HCT116 (cell line): ENCODE results near the gene SLC34A3. TPM values are rescaled to one million over a fixed set of nuclear protein-coding genes. Genes with fewer than 3 reads are reported as not detected.
A peak's percentile ranks its signal among the peaks of the same experiment; 100 is the strongest.

Source experiments
- ATAC-seq: fragments of 200-7000 bp; cut with Tn5 transposase; 2 replicates; pipeline ENCODE4 v1.9.1; 2020; ENCODE audit warnings: mild to moderate bottlenecking, moderate library complexity
- BruUV-seq: library from RNA; stranded (reverse); fragments of 400-500 nt; replicated peaks from 2 replicates; lab custom pipeline; 2021; lab: Mats Ljungman, UMichigan
- CTCF ChIA-PET: fragments of 300-600 bp; sonication (Branson Sonifier 250); formaldehyde crosslinking; loops from one replicate; lab custom pipeline; 2021; ENCODE audit warnings: antibody characterized with exemption; lab: Charles Lee
- POLR2A ChIA-PET: fragments of 300-600, 350-600 bp; sonication (Branson Sonifier 250); formaldehyde crosslinking; loops from one replicate; lab custom pipeline; 2021; ENCODE audit warnings: antibody characterized with exemption; lab: Charles Lee
- RAD21 ChIA-PET, 2 experiments: fragments of 300-600 bp; sonication (Branson Sonifier 250); formaldehyde crosslinking; loops; one replicate each; lab custom pipeline; 2023; ENCODE audit warnings: low total read pairs in 2 of 2; ENCODE audit not compliant: uncharacterized antibody in 2 of 2, unreplicated experiment in 2 of 2, low non-redundant PET in 1 of 2; lab: Charles Lee
- DNase-seq: peaks from one replicate; pipeline ENCODE4 v3.0.0-alpha.2; 2010; ENCODE audit warnings: low read depth, low spot score
- H2AFZ ChIP-seq: fragments of 200-600 bp; shearing (Covaris generic), sonication (generic); 2 replicates; pipeline ENCODE4 v1.6.1; 2017; ENCODE audit warnings: low read depth, mixed run types, mixed read lengths, antibody characterized with exemption, low read length; ENCODE audit not compliant: poor library complexity, severe bottlenecking
- H3K27ac ChIP-seq: 2 replicates; pipeline ENCODE4 v1.5.1; 2012; ENCODE audit warnings: low read depth, low read length
- H3K27me3 ChIP-seq: fragments of 200-600 bp; sonication (generic); 2 replicates; pipeline ENCODE4 v1.6.1; 2016; ENCODE audit warnings: mixed run types, low read length, mixed read lengths; ENCODE audit not compliant: insufficient read depth
- H3K36me3 ChIP-seq, 2 experiments: fragments of 200-500 bp in 1 of 2; fragments of 200-600 bp in 1 of 2; sonication (Bioruptor generic) in 1 of 2; sonication (generic) in 1 of 2; 2 replicates each; pipeline versions ENCODE4 v1.5.1 to v1.6.1; 2014 to 2016; ENCODE audit warnings: low read length in 2 of 2, inconsistent platforms in 1 of 2, mixed read lengths in 1 of 2, mixed run types in 1 of 2; ENCODE audit not compliant: insufficient read depth in 2 of 2, control insufficient read depth in 1 of 2
- H3K4me1 ChIP-seq, 2 experiments: fragments of 200-600 bp in 1 of 2; sonication (generic) in 1 of 2; 2 replicates each; pipeline versions ENCODE4 v1.5.1 to v1.6.1; 2012 to 2017; ENCODE audit warnings: low read length in 2 of 2, inconsistent platforms in 1 of 2, mild to moderate bottlenecking in 1 of 2, mixed read lengths in 1 of 2, mixed run types in 1 of 2, moderate library complexity in 1 of 2; ENCODE audit not compliant: insufficient read depth in 2 of 2, control insufficient read depth in 1 of 2
- H3K4me2 ChIP-seq: fragments of 200-600 bp; sonication (generic); 2 replicates; pipeline ENCODE4 v1.6.1; 2017; ENCODE audit warnings: mixed run types, low read length, mixed read lengths
- H3K4me3 ChIP-seq, 2 experiments: fragments of 200-600 bp in 1 of 2; sonication (generic) in 1 of 2; replicated peaks in 1 of 2; 2 replicates each; pipeline ENCODE4 v1.5.1; 2011 to 2016; ENCODE audit warnings: low read length in 2 of 2, control low read depth in 1 of 2, low read depth in 1 of 2, mild to moderate bottlenecking in 1 of 2, mixed read lengths in 1 of 2, mixed run types in 1 of 2
- H3K79me2 ChIP-seq: fragments of 200-600 bp; sonication (generic); 2 replicates; pipeline ENCODE4 v1.6.1; 2017; ENCODE audit warnings: mild to moderate bottlenecking, mixed run types, low read length, moderate library complexity, mixed read lengths; ENCODE audit not compliant: insufficient read depth
- H3K9ac ChIP-seq: fragments of 200-600 bp; sonication (generic); 2 replicates; pipeline ENCODE4 v1.6.1; 2016; ENCODE audit warnings: low read length, mixed read lengths
- H3K9me2 ChIP-seq: fragments of 200-600 bp; sonication (generic), shearing (Covaris generic); 2 replicates; pipeline ENCODE4 v1.6.1; 2017; ENCODE audit warnings: mixed run types, mild to moderate bottlenecking, moderate library complexity; ENCODE audit not compliant: insufficient read depth
- H3K9me3 ChIP-seq, 2 experiments: fragments of 200-500 bp in 1 of 2; fragments of 200-600 bp in 1 of 2; sonication (Bioruptor generic) in 1 of 2; sonication (generic) in 1 of 2; 2 replicates each; pipeline ENCODE4 v1.6.1; 2014 to 2017; ENCODE audit warnings: low read length in 2 of 2, mixed read lengths in 2 of 2, inconsistent platforms in 1 of 2, low read depth in 1 of 2, mild to moderate bottlenecking in 1 of 2, mixed run types in 1 of 2, moderate library complexity in 1 of 2; ENCODE audit not compliant: control insufficient read depth in 1 of 2, insufficient read depth in 1 of 2
- H4K20me1 ChIP-seq: fragments of 200-600 bp; sonication (generic), shearing (Covaris generic); 2 replicates; pipeline ENCODE4 v1.6.1; 2017; ENCODE audit warnings: mixed run types, mild to moderate bottlenecking, moderate library complexity; ENCODE audit not compliant: insufficient read depth
- CBX3 ChIP-seq: IDR thresholded peaks from 2 replicates; pipeline ENCODE4 v1.6.1; 2012; ENCODE audit warnings: low read depth
- EGR1 ChIP-seq: IDR thresholded peaks from 2 replicates; pipeline ENCODE4 v1.6.1; 2012; ENCODE audit warnings: low read depth
- ELF1 ChIP-seq: IDR thresholded peaks from 2 replicates; pipeline ENCODE4 v1.6.1; 2012; ENCODE audit warnings: low read depth, borderline replicate concordance
- EZH2phosphoT487 ChIP-seq: fragments of 200-600 bp; IDR thresholded peaks from 2 replicates; pipeline ENCODE4 v1.6.1; 2018; ENCODE audit warnings: antibody characterized with exemption, borderline replicate concordance
- FOSL1 ChIP-seq: IDR thresholded peaks from 2 replicates; pipeline ENCODE4 v1.6.1; 2012; ENCODE audit warnings: low read depth
- RAD21 ChIP-seq: IDR thresholded peaks from 2 replicates; pipeline ENCODE4 v1.6.1; 2012; ENCODE audit warnings: low read depth, mild to moderate bottlenecking
- SP1 ChIP-seq: IDR thresholded peaks from 2 replicates; pipeline ENCODE4 v1.6.1; 2012; ENCODE audit warnings: low read depth
- SRF ChIP-seq: IDR thresholded peaks from 2 replicates; pipeline ENCODE4 v1.6.1; 2012; ENCODE audit warnings: low read depth
- TCF7L2 ChIP-seq: IDR thresholded peaks from 2 replicates; pipeline ENCODE4 v1.7.0; 2011; ENCODE audit warnings: borderline replicate concordance, inconsistent platforms; ENCODE audit not compliant: insufficient read depth, insufficient read length; ENCODE audit errors: extremely low read depth
- YY1 ChIP-seq: IDR thresholded peaks from 2 replicates; pipeline ENCODE4 v1.6.1; 2011; ENCODE audit warnings: low read length, low read depth, moderate library complexity, mild to moderate bottlenecking; ENCODE audit not compliant: insufficient replicate concordance; ENCODE audit errors: extremely low read depth
- ZBTB33 ChIP-seq: IDR thresholded peaks from 2 replicates; pipeline ENCODE4 v1.6.1; 2011; ENCODE audit warnings: mild to moderate bottlenecking, low read length, moderate library complexity; ENCODE audit not compliant: insufficient replicate concordance; ENCODE audit errors: extremely low read depth
- ZFX ChIP-seq: fragments of 450-650 bp; IDR thresholded peaks from 2 replicates; pipeline ENCODE4 v1.6.1; 2017
- intact Hi-C: fragments of 100-400 bp; cut with micrococcal nuclease; formaldehyde crosslinking; loops from 2 replicates; pipeline ENCODE4 v1.10.0; 2022
- total RNA-seq: library from RNA; stranded (reverse); gene quantifications from one replicate; pipeline ENCODE4 v1.2.1, GENCODE V29; 2021; ENCODE audit not compliant: unreplicated experiment
- TF ChIP-seq, protein P1 (sequence below): IDR thresholded peaks from 2 replicates; pipeline ENCODE4 v1.6.1; 2012
- TF ChIP-seq, protein P2 (sequence below): IDR thresholded peaks from 2 replicates; pipeline ENCODE4 v1.6.1; 2012

The SLC34A3 gene
- total RNA-seq, 1 experiment from 2014 or later: 0.15 TPM

- TF ChIP-seq EZH2phosphoT487 (no peak), ZFX (peak; percentile 26; the same call in 1 of the 2 replicates)
- Histone ChIP-seq H3K4me3 (peak overlapping the region; percentile 78 to 100), H2AFZ (no peak overlapping the region), H4K20me1 (no peaks in the 10 kb centered on the region), H3K36me3 (peaks cover 13 to 18% of the 10 kb centered on the region in 2 experiments), H3K4me1 (peaks cover 21 to 42% of the 10 kb centered on the region in 2 experiments), H3K9me3 (no peaks in the 10 kb centered on the region), H3K4me2 (peak overlapping the region; percentile 93), H3K9ac (peak overlapping the region; percentile 88), H3K9me2 (no peaks in the 10 kb centered on the region), H3K79me2 (peaks cover 32% of the 10 kb centered on the region), H3K27ac (peak overlapping the region; percentile 91), H3K27me3 (no peaks in the 10 kb centered on the region)
- no peak for DNase-seq
- ChIA-PET POLR2A (interaction anchor here (0.6 to 5.9 kb wide), 4 partner anchors 10 to 63 kb away, joined by 3 to 39 read pairs (median 9); partner anchors contain the start of gene TUBB4B), CTCF (interaction anchor here (1.0 to 1.5 kb wide), 7 partner anchors 13 to 187 kb away, joined by 3 to 6 read pairs (median 4); partner anchors contain the start of genes ANAPC2, NRARP, SSNA1 and TUBB4B), RAD21 (no interaction called here)
- BruUV-seq: TSS peak; percentile 47
- ATAC-seq: no peak
- intact Hi-C loops: no loop called here
These were observed 23.3 kb downstream of the SLC34A3 start for GRCh38 chr9:137253717-137254623.

DNA sequence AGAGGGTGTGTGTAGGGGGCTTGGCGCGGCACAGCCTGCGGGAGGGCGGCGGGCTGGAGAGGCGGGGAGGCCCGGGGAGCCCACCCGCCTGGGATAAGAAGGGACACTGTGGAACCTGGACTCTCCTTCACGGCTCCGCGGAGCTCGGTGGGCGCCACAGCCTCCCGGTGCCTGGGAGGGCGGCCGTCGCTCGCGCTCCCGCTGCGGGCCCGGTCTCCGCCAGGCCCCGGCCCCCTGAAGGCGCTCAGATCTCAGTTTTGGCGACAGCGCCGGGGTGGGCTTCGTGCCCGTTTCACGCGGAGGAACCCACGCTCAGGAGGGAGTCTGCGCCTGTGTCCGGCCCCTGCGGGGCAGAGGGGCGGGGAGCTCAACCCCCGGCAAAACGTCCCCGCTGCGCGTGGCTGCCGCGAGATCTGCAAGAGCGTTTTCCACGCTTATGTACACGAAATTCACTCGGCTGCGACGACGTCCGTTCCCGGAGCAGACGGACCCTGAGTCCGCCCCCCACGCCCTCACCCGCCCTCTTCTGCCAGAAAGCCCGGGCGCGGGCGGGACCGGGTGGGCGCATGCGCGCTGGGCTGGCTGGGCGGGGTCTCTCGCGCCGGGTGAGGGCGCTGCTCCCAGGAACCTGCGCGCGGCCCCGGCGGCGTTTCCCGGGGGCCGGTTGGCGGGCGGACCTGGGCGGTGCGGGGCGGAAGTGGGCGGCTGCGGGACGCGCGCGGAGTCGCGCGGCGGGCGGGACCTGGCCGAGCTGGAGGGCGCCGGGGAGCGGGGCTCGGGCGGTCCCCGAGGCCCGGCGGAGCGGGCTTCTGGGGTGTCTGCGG lies 24.1 kb downstream of the SLC34A3 start, which contains the start of gene NELFB:
Gene NELFB, plus strand, starts transcription at position 704 of the 824 bp plus-strand sequence.
- Histone ChIP-seq H4K20me1 (no peaks in the 10 kb centered on the region), H3K36me3 (peaks cover 17 to 22% of the 10 kb centered on the region in 2 experiments), H3K27me3 (no peaks in the 10 kb centered on the region), H2AFZ (peak within 1 kb of the TSS; percentile 45), H3K9me3 (no peaks in the 10 kb centered on the region), H3K4me2 (peak within 1 kb of the TSS; percentile 93), H3K9me2 (no peaks in the 10 kb centered on the region), H3K79me2 (peaks cover 36% of the 10 kb centered on the region), H3K4me1 (peaks cover 21 to 42% of the 10 kb centered on the region in 2 experiments), H3K4me3 (peak within 1 kb of the TSS; percentile 97 to 100), H3K9ac (peak within 1 kb of the TSS; percentile 88), H3K27ac (peak within 1 kb of the TSS; percentile 91)
- ChIA-PET RAD21 (no interaction called here), CTCF (interaction anchor here (1.0 to 1.5 kb wide), 6 partner anchors 14 to 187 kb away, joined by 3 to 6 read pairs (median 4); partner anchors contain the start of genes ANAPC2, NRARP, SSNA1 and TUBB4B), POLR2A (interaction anchor here (0.6 to 5.9 kb wide), 5 partner anchors 10 to 64 kb away, joined by 3 to 39 read pairs (median 5); partner anchors contain the start of genes TOR4A and TUBB4B)
- ATAC-seq (peak; percentile 86), DNase-seq (no peak)
- intact Hi-C loops: loop anchor here (1.0 kb wide), 1 partner anchor 14 kb away; the partner anchor contains the start of gene TUBB4B
- BruUV-seq: no TSS peak
- no peak for TF ChIP-seq ELF1
- TF ChIP-seq RAD21: no peak
- TF ChIP-seq SRF: no peak
- no peak for TF ChIP-seq FOSL1
- no peak for TF ChIP-seq EGR1
- no peak for TF ChIP-seq CBX3
- TF ChIP-seq ZBTB33: peak; percentile 21
- peak; percentile 39 for TF ChIP-seq TCF7L2
- no peak for TF ChIP-seq SP1
- TF ChIP-seq YY1: peak; percentile 67
- TF ChIP-seq, protein P1, sequence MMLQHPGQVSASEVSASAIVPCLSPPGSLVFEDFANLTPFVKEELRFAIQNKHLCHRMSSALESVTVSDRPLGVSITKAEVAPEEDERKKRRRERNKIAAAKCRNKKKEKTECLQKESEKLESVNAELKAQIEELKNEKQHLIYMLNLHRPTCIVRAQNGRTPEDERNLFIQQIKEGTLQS: no peak
- TF ChIP-seq, protein P2, sequence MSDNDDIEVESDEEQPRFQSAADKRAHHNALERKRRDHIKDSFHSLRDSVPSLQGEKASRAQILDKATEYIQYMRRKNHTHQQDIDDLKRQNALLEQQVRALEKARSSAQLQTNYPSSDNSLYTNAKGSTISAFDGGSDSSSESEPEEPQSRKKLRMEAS: no peak
